ENCODE measurements around the gene KIFBP.

The KIFBP gene

GRCh38 chr10:69004821-69005220 lies 16.2 kb downstream of the KIFBP start:
- TF ChIP-seq CTCF (conservative IDR thresholded peaks at IDR 0.05; ENCODE audit: low read length) (peak; percentile 68), EZH2phosphoT487 (IDR thresholded peaks at IDR 0.05; ENCODE audit: borderline replicate concordance) (no peak)
- H3K36me3 ChIP-seq (ENCODE audit: insufficient read depth, low read length), result peaks cover 52% of the 10 kb centered on the region; the same call in 1 of the 2 replicates
- H3K9me2 ChIP-seq (replicated peaks; ENCODE audit: low read depth, low read length), result no peaks in the 10 kb centered on the region

GRCh38 chr10:69005704-69006485 lies 17.3 kb downstream of the KIFBP start:
- no peak overlapping the region for H3K4me2 ChIP-seq (ENCODE audit: low read depth, low read length, poor library complexity, severe bottlenecking)
- no peaks in the 10 kb centered on the region for H3K9me2 ChIP-seq (replicated peaks; ENCODE audit: low read depth, low read length)

More at GRCh38 chr10:69004821-69005220, 16.2 kb downstream of the KIFBP start:
- Histone ChIP-seq H3K4me2 (ENCODE audit: low read depth, low read length, poor library complexity, severe bottlenecking) (no peak overlapping the region), H3K9me3 (ENCODE audit: insufficient read depth, low read depth, low read length) (no peaks in the 10 kb centered on the region), H3K27me3 (ENCODE audit: insufficient read depth, low read length, poor library complexity, severe bottlenecking) (no peaks in the 10 kb centered on the region), H3K4me1 (ENCODE audit: insufficient read depth, low read length, poor library complexity, severe bottlenecking) (peaks cover 4% of the 10 kb centered on the region), H3K4me3 (ENCODE audit: low read length, poor library complexity, severe bottlenecking) (no peak overlapping the region), H3F3A (ENCODE audit: low read depth) (no peaks in the 10 kb centered on the region), H3K9ac (ENCODE audit: low read depth, low read length, poor library complexity, severe bottlenecking) (no peak overlapping the region), H3K79me2 (ENCODE audit: insufficient read depth, low read length) (no peaks in the 10 kb centered on the region), H4K20me1 (ENCODE audit: insufficient read depth, low read length, poor library complexity, severe bottlenecking) (no peaks in the 10 kb centered on the region), H2AFZ (ENCODE audit: low read length) (no peak overlapping the region)

GRCh38 chr10:69007260-69007659 lies 18.7 kb downstream of the KIFBP start:
- Histone ChIP-seq H3K79me2 (ENCODE audit: insufficient read depth, low read length) (no peaks in the 10 kb centered on the region), H3K4me1 (ENCODE audit: insufficient read depth, low read length, poor library complexity, severe bottlenecking) (peaks cover 4% of the 10 kb centered on the region), H3K4me2 (ENCODE audit: low read depth, low read length, poor library complexity, severe bottlenecking) (no peak overlapping the region), H4K20me1 (ENCODE audit: insufficient read depth, low read length, poor library complexity, severe bottlenecking) (no peaks in the 10 kb centered on the region), H2AFZ (ENCODE audit: low read length) (no peak overlapping the region), H3K9me3 (ENCODE audit: insufficient read depth, low read depth, low read length) (no peaks in the 10 kb centered on the region), H3F3A (ENCODE audit: low read depth) (no peaks in the 10 kb centered on the region), H3K9ac (ENCODE audit: low read depth, low read length, poor library complexity, severe bottlenecking) (no peak overlapping the region), H3K4me3 (ENCODE audit: low read length, poor library complexity, severe bottlenecking) (no peak overlapping the region), H3K36me3 (ENCODE audit: insufficient read depth, low read length) (peaks cover 49% of the 10 kb centered on the region; the same call in 1 of the 2 replicates), H3K9me2 (replicated peaks; ENCODE audit: low read depth, low read length) (no peaks in the 10 kb centered on the region), H3K27me3 (ENCODE audit: insufficient read depth, low read length, poor library complexity, severe bottlenecking) (no peaks in the 10 kb centered on the region)
- TF ChIP-seq CTCF (conservative IDR thresholded peaks at IDR 0.05; ENCODE audit: low read length) (peak; percentile 23; the same call in 1 of the 2 replicates), EZH2phosphoT487 (IDR thresholded peaks at IDR 0.05; ENCODE audit: borderline replicate concordance) (no peak)

More at GRCh38 chr10:69005704-69006485, 17.3 kb downstream of the KIFBP start:
- no peaks in the 10 kb centered on the region for H4K20me1 ChIP-seq (ENCODE audit: insufficient read depth, low read length, poor library complexity, severe bottlenecking)
- H3K36me3 ChIP-seq (ENCODE audit: insufficient read depth, low read length), result peaks cover 47% of the 10 kb centered on the region; the same call in 1 of the 2 replicates
- H3K79me2 ChIP-seq (ENCODE audit: insufficient read depth, low read length), result no peaks in the 10 kb centered on the region
- H2AFZ ChIP-seq (ENCODE audit: low read length), result no peak overlapping the region
- TF ChIP-seq EZH2phosphoT487 (IDR thresholded peaks at IDR 0.05; ENCODE audit: borderline replicate concordance) (no peak), CTCF (conservative IDR thresholded peaks at IDR 0.05; ENCODE audit: low read length) (no peak)
- H3K27me3 ChIP-seq (ENCODE audit: insufficient read depth, low read length, poor library complexity, severe bottlenecking), result no peaks in the 10 kb centered on the region
- H3K9ac ChIP-seq (ENCODE audit: low read depth, low read length, poor library complexity, severe bottlenecking), result no peak overlapping the region
- peaks cover 4% of the 10 kb centered on the region for H3K4me1 ChIP-seq (ENCODE audit: insufficient read depth, low read length, poor library complexity, severe bottlenecking)
- H3F3A ChIP-seq (ENCODE audit: low read depth), result no peaks in the 10 kb centered on the region
- no peaks in the 10 kb centered on the region for H3K9me3 ChIP-seq (ENCODE audit: insufficient read depth, low read depth, low read length)
- no peak overlapping the region for H3K4me3 ChIP-seq (ENCODE audit: low read length, poor library complexity, severe bottlenecking)

All from Loucy (cell line).